AG20443 (cell line): ENCODE measurements around the gene ZP1.

Source experiments
- DNase-seq: peaks from one replicate; pipeline ENCODE4 v3.0.0; 2012; ENCODE audit warnings: low spot score, mixed read lengths

Gene ZP1

GRCh38 chr11:60844045-60844869 is 23.1 kb upstream of the ZP1 start:
- DNase-seq: peak; percentile 67

GRCh38 chr11:60844870-60845221 is 22.5 kb upstream of the ZP1 start:
- DNase-seq: no peak

- DNase-seq: no peak
Observed at GRCh38 chr11:60845338-60845737, 22.0 kb upstream of the ZP1 start.

GRCh38 chr11:60847281-60847680 is 20.1 kb upstream of the ZP1 start:
- DNase-seq: no peak

GRCh38 chr11:60847896-60848295 is 19.4 kb upstream of the ZP1 start:
- no peak for DNase-seq

GRCh38 chr11:60848714-60849151 is 18.6 kb upstream of the ZP1 start:
- DNase-seq: no peak

GRCh38 chr11:60849641-60850520 is 17.5 kb upstream of the ZP1 start:
- no peak for DNase-seq

- no peak for DNase-seq
Observed at GRCh38 chr11:60851327-60852104, 15.8 kb upstream of the ZP1 start.

GRCh38 chr11:60852117-60852981 is 15.0 kb upstream of the ZP1 start:
- no peak for DNase-seq

- DNase-seq: no peak
Observed at GRCh38 chr11:60852982-60853950, 14.1 kb upstream of the ZP1 start.

GRCh38 chr11:60854140-60854846 is 13.0 kb upstream of the ZP1 start:
- DNase-seq: no peak

GRCh38 chr11:60854847-60855725 is 12.3 kb upstream of the ZP1 start:
- DNase-seq: no peak

- peak; percentile 15 for DNase-seq
Observed at GRCh38 chr11:60855726-60856633, 11.4 kb upstream of the ZP1 start, which contains the start of gene PTGDR2. Gene PTGDR2, minus strand, starts transcription at chr11:60855950. Its CDS starts 2,228 bp downstream, at chr11:60853722.

GRCh38 chr11:60857378-60858232 is 9.7 kb upstream of the ZP1 start:
- no peak for DNase-seq

- no peak for DNase-seq
Observed at GRCh38 chr11:60858236-60858635, 9.1 kb upstream of the ZP1 start.

- no peak for DNase-seq
Observed at GRCh38 chr11:60858731-60859464, 8.4 kb upstream of the ZP1 start.
